Hepatocyte (in vitro differentiated cells): ENCODE measurements around the gene TSHZ1. TPM values are rescaled to one million over a fixed set of nuclear protein-coding genes. Genes with fewer than 3 reads are reported as not detected.

Experiments used
- DNase-seq: peaks from one replicate; pipeline ENCODE4 v3.0.0-alpha.2; 2016; ENCODE audit warnings: low spot score
- H2AFZ ChIP-seq: fragments of 200-600 bp; sonication (generic); 2 replicates; pipeline ENCODE4 v1.6.0; 2016; ENCODE audit warnings: antibody characterized with exemption, mild to moderate bottlenecking
- H3K27ac ChIP-seq: fragments of 200-600 bp; sonication (generic); 2 replicates; pipeline ENCODE4 v1.5.1; 2016; ENCODE audit warnings: mild to moderate bottlenecking
- H3K27me3 ChIP-seq: fragments of 200-600 bp; sonication (generic); 2 replicates; pipeline ENCODE4 v1.6.1; 2016
- H3K36me3 ChIP-seq: fragments of 200-600 bp; sonication (generic); replicated peaks from 2 replicates; pipeline ENCODE4 v1.5.1; 2016; ENCODE audit warnings: low read depth; ENCODE audit not compliant: insufficient read depth
- H3K4me1 ChIP-seq: fragments of 200-600 bp; sonication (generic); 2 replicates; pipeline ENCODE4 v1.5.1; 2016; ENCODE audit warnings: mild to moderate bottlenecking, moderate library complexity; ENCODE audit not compliant: insufficient read depth
- H3K4me2 ChIP-seq: fragments of 200-600 bp; sonication (generic); 2 replicates; pipeline ENCODE4 v1.6.0; 2016
- H3K4me3 ChIP-seq: fragments of 200-600 bp; sonication (generic); 2 replicates; pipeline ENCODE4 v1.5.1; 2016; ENCODE audit warnings: mild to moderate bottlenecking
- H3K79me2 ChIP-seq: fragments of 200-600 bp; sonication (generic); 2 replicates; pipeline ENCODE4 v1.6.0; 2017; ENCODE audit warnings: mild to moderate bottlenecking
- H3K9me2 ChIP-seq: fragments of 200-600 bp; sonication (generic); replicated peaks from 2 replicates; pipeline ENCODE4 v1.6.0; 2017; ENCODE audit warnings: mild to moderate bottlenecking; ENCODE audit not compliant: insufficient read depth
- H3K9me3 ChIP-seq: fragments of 200-600 bp; sonication (generic); 2 replicates; pipeline ENCODE4 v1.5.1; 2016; ENCODE audit warnings: low read depth, mild to moderate bottlenecking
- H4K20me1 ChIP-seq: fragments of 200-600 bp; sonication (generic); 2 replicates; pipeline ENCODE4 v1.6.0; 2016; ENCODE audit warnings: mild to moderate bottlenecking; ENCODE audit not compliant: insufficient read depth, poor library complexity, severe bottlenecking
- CTCF ChIP-seq: fragments of 200-600 bp; sonication (generic); IDR thresholded peaks from 2 replicates; pipeline ENCODE4 v1.5.1; 2016; ENCODE audit warnings: antibody characterized with exemption, mild to moderate bottlenecking; ENCODE audit not compliant: poor library complexity
- EZH2 ChIP-seq: fragments of 200-600 bp; sonication (generic); IDR thresholded peaks from 2 replicates; pipeline ENCODE4 v1.6.1; 2016; ENCODE audit warnings: antibody characterized with exemption, mild to moderate bottlenecking, borderline replicate concordance
- EZH2phosphoT487 ChIP-seq: fragments of 200-600 bp; sonication (generic); IDR thresholded peaks from one replicate; pipeline ENCODE4 v1.6.1; 2018; ENCODE audit warnings: antibody characterized with exemption, mild to moderate bottlenecking, low read depth, moderate library complexity; ENCODE audit not compliant: unreplicated experiment, severe bottlenecking
- WGBS: methylation state at CpG from one replicate; pipeline ENCODE4 v1.1.6; 2016; ENCODE audit warnings: low lambda C conversion rate; ENCODE audit errors: missing lambda C conversion rate; 5-methylcytosine and 5-hydroxymethylcytosine counted together
- polyA plus RNA-seq: library from polyadenylated mRNA; unstranded; fragments of >200 nt; fragmentation: Nextera tagmentation; extraction: Ambion mirVana; gene quantifications from 2 replicates; pipeline ENCODE4 v1.2.1, GENCODE V29; 2016
- total RNA-seq: library from RNA; depleted of rRNA; stranded (reverse); fragments of >200 nt; gene quantifications from 2 replicates; pipeline ENCODE4 v1.2.3, GENCODE V29; 2014

TSHZ1 gene
- total and polyA plus RNA-seq, 2 experiments from 2014 or later = 8.5 to 13.1 TPM

- DNase-seq = no peak
- Histone ChIP-seq H3K27ac (no peak overlapping the region), H3K27me3 (no peaks in the 10 kb centered on the region), H4K20me1 (peaks cover 3% of the 10 kb centered on the region), H3K4me2 (no peak overlapping the region), H3K4me1 (no peaks in the 10 kb centered on the region), H3K79me2 (peaks cover 3% of the 10 kb centered on the region), H3K9me3 (no peaks in the 10 kb centered on the region), H3K36me3 (no peaks in the 10 kb centered on the region), H3K9me2 (no peaks in the 10 kb centered on the region), H3K4me3 (no peak overlapping the region), H2AFZ (no peak overlapping the region)
- TF ChIP-seq EZH2phosphoT487 (no peak), CTCF (no peak), EZH2 (no peak)
- over 99% methylated on average over 22 of the region's 23 CpGs for WGBS
These were observed 76.4 kb downstream of the TSHZ1 start for GRCh38 chr18:75287006-75287405.

GRCh38 chr18:75287700-75288099, 77.1 kb downstream of the TSHZ1 start:
- Histone ChIP-seq H3K9me2 (no peaks in the 10 kb centered on the region), H3K4me2 (no peak overlapping the region), H3K36me3 (no peaks in the 10 kb centered on the region), H4K20me1 (peaks cover 3% of the 10 kb centered on the region), H3K9me3 (no peaks in the 10 kb centered on the region), H3K27ac (no peak overlapping the region), H2AFZ (no peak overlapping the region), H3K79me2 (no peaks in the 10 kb centered on the region), H3K27me3 (no peaks in the 10 kb centered on the region), H3K4me1 (no peaks in the 10 kb centered on the region), H3K4me3 (no peak overlapping the region)
- over 99% methylated on average over 24 of the region's 24 CpGs for WGBS
- TF ChIP-seq CTCF (no peak), EZH2phosphoT487 (no peak)
- DNase-seq = no peak

GRCh38 chr18:75289761-75290160, 79.2 kb downstream of the TSHZ1 start:
- 94% methylated on average over 4 of the region's 4 CpGs for WGBS
- no peaks in the 10 kb centered on the region for H3K36me3 ChIP-seq
- DNase-seq = no peak
- no peak for TF ChIP-seq EZH2
- TF ChIP-seq EZH2phosphoT487 = no peak
- no peak for TF ChIP-seq CTCF
- no peaks in the 10 kb centered on the region for H3K4me1 ChIP-seq
- H3K9me2 ChIP-seq = no peaks in the 10 kb centered on the region
- H3K9me3 ChIP-seq = no peaks in the 10 kb centered on the region
- no peak overlapping the region for H3K27ac ChIP-seq
- no peak overlapping the region for H3K4me3 ChIP-seq
- no peaks in the 10 kb centered on the region for H4K20me1 ChIP-seq
- no peak overlapping the region for H3K4me2 ChIP-seq
- H3K27me3 ChIP-seq = no peaks in the 10 kb centered on the region
- no peaks in the 10 kb centered on the region for H3K79me2 ChIP-seq
- H2AFZ ChIP-seq = no peak overlapping the region
